HG03521 (cell line): ENCODE results near the gene CALN1.

ENCODE experiments used
- ATAC-seq: cut with Tn5 transposase; IDR thresholded peaks from one replicate; pipeline ENCODE4 v1.9.1; 2021; ENCODE audit warnings: mild to moderate bottlenecking, moderate library complexity; ENCODE audit not compliant: unreplicated experiment

The CALN1 gene

GRCh38 chr7:72272479-72272878 lies 139.7 kb downstream of the CALN1 start:
- no peak for ATAC-seq

- ATAC-seq = no peak
Observed at GRCh38 chr7:72268796-72269195, 143.3 kb downstream of the CALN1 start.

- ATAC-seq = no peak
Observed at GRCh38 chr7:72268090-72268489, 144.0 kb downstream of the CALN1 start.

GRCh38 chr7:72267291-72267800 lies 144.8 kb downstream of the CALN1 start:
- ATAC-seq = no peak

GRCh38 chr7:72266771-72267170 lies 145.4 kb downstream of the CALN1 start:
- ATAC-seq = no peak

- no peak for ATAC-seq
Observed at GRCh38 chr7:72265071-72265904, 146.8 kb downstream of the CALN1 start.

- no peak for ATAC-seq
Observed at GRCh38 chr7:72260406-72260805, 151.7 kb downstream of the CALN1 start.

- ATAC-seq = no peak
Observed at GRCh38 chr7:72258074-72258473, 154.1 kb downstream of the CALN1 start.

GRCh38 chr7:72254455-72254854 lies 157.7 kb downstream of the CALN1 start:
- no peak for ATAC-seq

- no peak for ATAC-seq
Observed at GRCh38 chr7:72249106-72249505, 163.0 kb downstream of the CALN1 start.

GRCh38 chr7:72244826-72245398 lies 167.2 kb downstream of the CALN1 start:
- ATAC-seq = no peak

- no peak for ATAC-seq
Observed at GRCh38 chr7:72243329-72243728, 168.8 kb downstream of the CALN1 start.

GRCh38 chr7:72235351-72235750 lies 176.8 kb downstream of the CALN1 start:
- ATAC-seq = no peak

- ATAC-seq = no peak
Observed at GRCh38 chr7:72234086-72234485, 178.1 kb downstream of the CALN1 start.

- no peak for ATAC-seq
Observed at GRCh38 chr7:72230281-72230680, 181.9 kb downstream of the CALN1 start.

GRCh38 chr7:72223351-72223750 lies 188.8 kb downstream of the CALN1 start:
- no peak for ATAC-seq

GRCh38 chr7:72222136-72222535 lies 190.0 kb downstream of the CALN1 start:
- ATAC-seq = no peak

- no peak for ATAC-seq
Observed at GRCh38 chr7:72219500-72219899, 192.6 kb downstream of the CALN1 start.

GRCh38 chr7:72217151-72217550 lies 195.0 kb downstream of the CALN1 start:
- no peak for ATAC-seq

- no peak for ATAC-seq
Observed at GRCh38 chr7:72213769-72214168, 198.4 kb downstream of the CALN1 start.

GRCh38 chr7:72213081-72213480 lies 199.1 kb downstream of the CALN1 start:
- no peak for ATAC-seq

GRCh38 chr7:72211175-72211574 lies 201.0 kb downstream of the CALN1 start:
- ATAC-seq = no peak
